C4-2B (cell line): Measurements from ENCODE around the gene NES.

Source experiments
- CTCF ChIP-seq: fragments of 450-650 bp; conservative IDR thresholded peaks from 2 replicates; pipeline ENCODE4 v1.5.1; 2017; ENCODE audit warnings: mild to moderate bottlenecking
- ZFX ChIP-seq: fragments of 450-650 bp; IDR thresholded peaks from 2 replicates; pipeline ENCODE4 v1.6.1; 2017

DNA sequence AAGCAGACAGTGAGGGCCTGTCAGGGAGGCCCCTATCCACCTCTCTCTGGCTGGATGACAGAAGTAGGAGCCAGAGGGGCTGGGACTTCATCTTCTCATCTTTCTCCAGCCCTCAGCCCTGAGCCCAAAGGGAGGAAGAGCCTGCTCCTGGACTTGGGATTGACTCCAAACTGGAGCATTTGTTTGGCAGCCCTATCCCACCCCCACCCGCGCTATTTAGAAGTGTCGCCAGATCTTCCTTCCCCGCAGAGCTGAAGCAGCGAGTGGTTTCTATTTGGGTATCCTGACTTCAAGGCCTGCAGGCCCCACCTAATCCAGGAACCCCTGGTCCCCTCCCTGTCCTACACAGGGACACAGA is 9.6 kb downstream of the NES start:
- TF ChIP-seq CTCF (no peak), ZFX (no peak)
